ENCODE results near the gene MLXIP. TPM values are rescaled to one million over a fixed set of nuclear protein-coding genes. Genes with fewer than 3 reads are reported as not detected.

MLXIP gene
- total and polyA plus RNA-seq, 2 of the 8 experiments (the other 6 are each of a cell fraction or from before 2014, with no cell fraction given): 5.5 to 40.5 TPM

DNA sequence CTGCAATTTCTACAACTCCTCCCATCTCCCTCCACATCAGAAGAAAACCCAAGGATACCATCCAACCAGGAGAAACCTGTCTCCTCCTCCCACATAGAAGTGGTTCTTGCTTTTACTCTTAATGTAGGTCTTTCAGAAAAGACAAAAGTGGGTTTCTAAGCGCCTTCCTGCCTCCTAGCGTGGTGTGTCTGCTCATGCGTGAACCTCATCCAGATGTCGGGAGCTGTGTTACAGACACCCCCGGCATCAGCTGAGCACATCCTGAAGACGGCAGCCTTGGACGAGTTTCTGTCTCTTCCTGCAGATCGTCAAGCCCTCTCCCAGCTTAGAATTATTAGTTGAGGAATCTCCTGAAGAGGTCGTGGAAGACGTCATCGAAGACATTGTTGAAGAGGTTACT, 113.9 kb downstream of the MLXIP start:
- Histone ChIP-seq H3K4me1 (replicated peaks in 1 of 4; ENCODE audit: control insufficient read depth in 3 of 4, insufficient read depth in 4 of 4, low read length in 3 of 4) (peaks cover 0 to 4% (median under 1%) of the 10 kb centered on the region in 4 experiments; a peak in 2 of 7 replicates), H3K27me3 (replicated peaks in 1 of 4; ENCODE audit: control insufficient read depth in 3 of 4, extremely low read depth in 1 of 4, insufficient read depth in 3 of 4, low read length in 3 of 4) (no peaks in the 10 kb centered on the region), H4K8ac (ENCODE audit: extremely low read depth, insufficient read depth, low read length) (no peak overlapping the region), H4K5ac (ENCODE audit: insufficient read length, low read depth, low read length) (no peak overlapping the region), H2BK5ac (ENCODE audit: low read depth, low read length) (no peak overlapping the region), H3K56ac (replicated peaks; ENCODE audit: insufficient read length, low read depth, low read length) (no peak overlapping the region), H3K9ac (replicated peaks in 1 of 4; ENCODE audit: extremely low read depth in 1 of 4, low read depth in 3 of 4, low read length in 3 of 4) (no peak overlapping the region), H3K36me3 (ENCODE audit: control insufficient read depth in 2 of 4, insufficient read depth in 4 of 4, low read length in 3 of 4) (no peaks in the 10 kb centered on the region), H4K20me1 (replicated peaks in 1 of 2; ENCODE audit: control insufficient read depth in 1 of 2, insufficient read depth in 2 of 2, low read length in 2 of 2) (no peaks in the 10 kb centered on the region), H3K4ac (replicated peaks; ENCODE audit: insufficient read length, low read depth, low read length) (no peak overlapping the region), H2BK15ac (ENCODE audit: low read length) (no peak overlapping the region), H2BK12ac (ENCODE audit: low read depth, low read length) (no peak overlapping the region), H2AFZ (ENCODE audit: low read length) (no peak overlapping the region), H3K23me2 (ENCODE audit: low read depth, low read length) (no peaks in the 10 kb centered on the region), H3K9me3 (ENCODE audit: insufficient read depth in 2 of 2, low read depth in 1 of 2, low read length in 1 of 2) (no peaks in the 10 kb centered on the region), H2BK20ac (ENCODE audit: low read length) (no peak overlapping the region), H3K79me1 (ENCODE audit: low read depth, low read length) (no peaks in the 10 kb centered on the region), H3K4me3 (ENCODE audit: extremely low read depth in 1 of 4, insufficient read depth in 2 of 4, low read depth in 3 of 4, low read length in 4 of 4) (no peak overlapping the region), H3K27ac (ENCODE audit: low read depth, low read length) (no peak overlapping the region), H3K4me2 (ENCODE audit: insufficient read depth in 1 of 2, low read depth in 2 of 2, low read length in 2 of 2) (no peak overlapping the region), H2BK120ac (replicated peaks; ENCODE audit: low read depth, low read length) (no peak overlapping the region), H3K18ac (ENCODE audit: extremely low read depth, low read length) (no peak overlapping the region), H2AK5ac (ENCODE audit: low read depth, low read length) (no peak overlapping the region), H3K14ac (ENCODE audit: insufficient read length) (no peak overlapping the region), H4K91ac (replicated peaks; ENCODE audit: insufficient read length, low read length) (no peak overlapping the region), H3K79me2 (ENCODE audit: control insufficient read depth in 1 of 2, insufficient read depth in 2 of 2, low read length in 2 of 2) (no peaks in the 10 kb centered on the region), H3K23ac (ENCODE audit: insufficient read length) (no peak overlapping the region)
- DNase-seq (ENCODE audit: low read depth in 1 of 2, low spot score in 2 of 2) (no peak), FAIRE-seq (no peak)
- ChIA-PET POLR2A (ENCODE audit: partially characterized antibody) (interaction anchor here (0.7 to 1.9 kb wide), 4 partner anchors 11 to 44 kb away, joined by 3 to 6 read pairs (median 4); partner anchors contain the start of gene B3GNT4), CTCF (ENCODE audit: partially characterized antibody) (interaction anchor here (0.9 to 4.8 kb wide), 10 partner anchors 9 to 141 kb away, joined by 3 to 27 read pairs (median 4); partner anchors contain the start of gene LRRC43)
- TF ChIP-seq NRF1 (IDR thresholded peaks at IDR 0.05; ENCODE audit: low read depth, low read length) (no peak), CEBPB (IDR thresholded peaks at IDR 0.05; ENCODE audit: low read depth, low read length) (no peak), CBX5 (IDR thresholded peaks at IDR 0.05; ENCODE audit: low read depth, low read length) (no peak), TAF1 (IDR thresholded peaks at IDR 0.05; ENCODE audit: low read depth, low read length) (no peak), SRF (IDR thresholded peaks at IDR 0.05; ENCODE audit: low read depth, low read length) (no peak)
- WGBS, 2 experiments (ENCODE audit: extremely low coverage in 1 of 2, insufficient coverage in 1 of 2, insufficient read length in 1 of 2, insufficient replicate concordance in 2 of 2, low coverage in 1 of 2, low lambda C conversion rate in 2 of 2, missing lambda C conversion rate in 1 of 2): 96% methylated on average over 11 of the region's 11 CpGs; no CpG with 5 or more reads in 1 of the 2 experiments
